Neural cell (in vitro differentiated cells): Measurements from ENCODE around the gene AMELX. TPM values are rescaled to one million over a fixed set of nuclear protein-coding genes. Genes with fewer than 3 reads are reported as not detected.

Experiments used
- H2AFZ ChIP-seq: fragments of 200-600, 300-800 bp; sonication (generic), shearing (Covaris generic); 2 replicates; pipeline ENCODE4 v1.6.0; 2014; ENCODE audit warnings: low read depth, mild to moderate bottlenecking, antibody characterized with exemption, low read length, moderate library complexity
- H3F3A ChIP-seq: fragments of 200-600 bp; shearing (Covaris generic); 2 replicates; pipeline ENCODE4 v1.6.1; 2016; ENCODE audit warnings: mild to moderate bottlenecking, moderate library complexity, mixed read lengths, antibody characterized with exemption, low read length; ENCODE audit not compliant: insufficient read depth, poor library complexity, severe bottlenecking
- H3K27ac ChIP-seq: fragments of 200-600, 300-800 bp; sonication (generic), shearing (Covaris generic); 2 replicates; pipeline ENCODE4 v1.5.1; 2014; ENCODE audit warnings: mild to moderate bottlenecking, low read length, moderate library complexity
- H3K27me3 ChIP-seq: fragments of 300-800, 200-600 bp; sonication (generic), shearing (Covaris generic); 2 replicates; pipeline ENCODE4 v1.6.0; 2014; ENCODE audit warnings: mild to moderate bottlenecking, low read depth, low read length, moderate library complexity; ENCODE audit not compliant: insufficient read depth
- H3K36me3 ChIP-seq: fragments of 300-800, 200-600 bp; sonication (generic), shearing (Covaris generic); 2 replicates; pipeline ENCODE4 v1.5.1; 2014; ENCODE audit warnings: mild to moderate bottlenecking, antibody characterized with exemption, low read length, moderate library complexity; ENCODE audit not compliant: insufficient read depth
- H3K4me2 ChIP-seq: fragments of 300-800, 200-600 bp; sonication (generic), shearing (Covaris generic); 2 replicates; pipeline ENCODE4 v1.6.0; 2014; ENCODE audit warnings: mild to moderate bottlenecking, low read length
- H3K4me3 ChIP-seq: fragments of 300-800, 200-600 bp; sonication (generic), shearing (Covaris generic); 2 replicates; pipeline ENCODE4 v1.5.1; 2014; ENCODE audit warnings: mild to moderate bottlenecking, low read length, moderate library complexity
- H3K79me2 ChIP-seq: fragments of 200-600 bp; shearing (Covaris generic); replicated peaks from 2 replicates; pipeline ENCODE4 v1.6.0; 2014; ENCODE audit warnings: mild to moderate bottlenecking, low read length, moderate library complexity; ENCODE audit not compliant: insufficient read depth
- H3K9ac ChIP-seq: fragments of 300-800, 200-600 bp; sonication (generic), shearing (Covaris generic); 2 replicates; pipeline ENCODE4 v1.6.1; 2016; ENCODE audit warnings: mild to moderate bottlenecking, low read length, mixed read lengths
- H3K9me2 ChIP-seq: fragments of 200-600 bp; shearing (Covaris generic); 2 replicates; pipeline ENCODE4 v1.6.1; 2016; ENCODE audit warnings: mild to moderate bottlenecking, low read length, mixed read lengths; ENCODE audit not compliant: insufficient read depth
- H3K9me3 ChIP-seq: fragments of 200-600, 300-800 bp; sonication (generic), shearing (Covaris generic); 2 replicates; pipeline ENCODE4 v1.6.1; 2016; ENCODE audit warnings: mild to moderate bottlenecking, mixed run types, low read length, moderate library complexity, mixed read lengths
- H4K20me1 ChIP-seq: fragments of 200-600 bp; shearing (Covaris generic); 2 replicates; pipeline ENCODE4 v1.6.1; 2016; ENCODE audit warnings: mild to moderate bottlenecking, mixed run types; ENCODE audit not compliant: insufficient read depth
- EP300 ChIP-seq: fragments of 450-650 bp; conservative IDR thresholded peaks from 2 replicates; pipeline ENCODE4 v1.6.1; 2014; ENCODE audit warnings: antibody characterized with exemption, mild to moderate bottlenecking, moderate library complexity; ENCODE audit not compliant: poor library complexity, severe bottlenecking
- EZH2 ChIP-seq: fragments of 200-600, 300-800 bp; shearing (Covaris generic), sonication (generic); IDR thresholded peaks from 2 replicates; pipeline ENCODE4 v1.6.1; 2014; ENCODE audit warnings: antibody characterized with exemption, low read length, borderline replicate concordance, mild to moderate bottlenecking; ENCODE audit not compliant: insufficient read depth, poor library complexity, severe bottlenecking
- MXI1 ChIP-seq: fragments of 450-650 bp; conservative IDR thresholded peaks from 2 replicates; pipeline ENCODE4 v1.6.1; 2014; ENCODE audit warnings: antibody characterized with exemption, mild to moderate bottlenecking; ENCODE audit not compliant: poor library complexity, severe bottlenecking
- POLR2AphosphoS5 ChIP-seq: IDR thresholded peaks from 2 replicates; pipeline ENCODE4 v1.6.1; 2012
- RAD21 ChIP-seq: fragments of 450-650 bp; conservative IDR thresholded peaks from 2 replicates; pipeline ENCODE4 v1.6.1; 2014; ENCODE audit warnings: antibody characterized with exemption, mild to moderate bottlenecking, moderate library complexity
- SMC3 ChIP-seq: fragments of 450-650 bp; conservative IDR thresholded peaks from 2 replicates; pipeline ENCODE4 v1.6.1; 2014; ENCODE audit warnings: antibody characterized with exemption, mild to moderate bottlenecking, moderate library complexity; ENCODE audit not compliant: poor library complexity
- TAF1 ChIP-seq: IDR thresholded peaks from 2 replicates; pipeline ENCODE4 v1.6.1; 2012; ENCODE audit warnings: low read depth
- polyA plus RNA-seq: library from polyadenylated mRNA; depleted of rRNA; stranded (reverse); fragments of >200 nt; gene quantifications from 2 replicates; pipeline ENCODE4 v1.2.3, GENCODE V29; 2014
- TF ChIP-seq, protein P1 (sequence below): IDR thresholded peaks from 2 replicates; pipeline ENCODE4 v1.6.1; 2012; ENCODE audit warnings: borderline replicate concordance
- TF ChIP-seq, protein P2 (sequence below): fragments of 450-650 bp; IDR thresholded peaks from 2 replicates; pipeline ENCODE4 v1.5.1; 2014; ENCODE audit warnings: antibody characterized with exemption, mild to moderate bottlenecking, moderate library complexity; ENCODE audit not compliant: poor library complexity, severe bottlenecking

Gene AMELX
- polyA plus RNA-seq, 1 donor from 2014 or later: not detected

GRCh38 chrX:11265352-11265751 lies 27.9 kb upstream of the AMELX start:
- Histone ChIP-seq H3F3A (no peaks in the 10 kb centered on the region), H3K4me3 (no peak overlapping the region), H3K9me2 (no peaks in the 10 kb centered on the region), H3K36me3 (no peaks in the 10 kb centered on the region), H3K9ac (no peak overlapping the region), H3K79me2 (no peaks in the 10 kb centered on the region), H3K4me2 (no peak overlapping the region), H3K27ac (no peak overlapping the region), H4K20me1 (no peaks in the 10 kb centered on the region), H2AFZ (no peak overlapping the region), H3K27me3 (no peaks in the 10 kb centered on the region), H3K9me3 (no peaks in the 10 kb centered on the region)
- TF ChIP-seq EZH2 (no peak), EP300 (no peak)
- TF ChIP-seq, protein P1, sequence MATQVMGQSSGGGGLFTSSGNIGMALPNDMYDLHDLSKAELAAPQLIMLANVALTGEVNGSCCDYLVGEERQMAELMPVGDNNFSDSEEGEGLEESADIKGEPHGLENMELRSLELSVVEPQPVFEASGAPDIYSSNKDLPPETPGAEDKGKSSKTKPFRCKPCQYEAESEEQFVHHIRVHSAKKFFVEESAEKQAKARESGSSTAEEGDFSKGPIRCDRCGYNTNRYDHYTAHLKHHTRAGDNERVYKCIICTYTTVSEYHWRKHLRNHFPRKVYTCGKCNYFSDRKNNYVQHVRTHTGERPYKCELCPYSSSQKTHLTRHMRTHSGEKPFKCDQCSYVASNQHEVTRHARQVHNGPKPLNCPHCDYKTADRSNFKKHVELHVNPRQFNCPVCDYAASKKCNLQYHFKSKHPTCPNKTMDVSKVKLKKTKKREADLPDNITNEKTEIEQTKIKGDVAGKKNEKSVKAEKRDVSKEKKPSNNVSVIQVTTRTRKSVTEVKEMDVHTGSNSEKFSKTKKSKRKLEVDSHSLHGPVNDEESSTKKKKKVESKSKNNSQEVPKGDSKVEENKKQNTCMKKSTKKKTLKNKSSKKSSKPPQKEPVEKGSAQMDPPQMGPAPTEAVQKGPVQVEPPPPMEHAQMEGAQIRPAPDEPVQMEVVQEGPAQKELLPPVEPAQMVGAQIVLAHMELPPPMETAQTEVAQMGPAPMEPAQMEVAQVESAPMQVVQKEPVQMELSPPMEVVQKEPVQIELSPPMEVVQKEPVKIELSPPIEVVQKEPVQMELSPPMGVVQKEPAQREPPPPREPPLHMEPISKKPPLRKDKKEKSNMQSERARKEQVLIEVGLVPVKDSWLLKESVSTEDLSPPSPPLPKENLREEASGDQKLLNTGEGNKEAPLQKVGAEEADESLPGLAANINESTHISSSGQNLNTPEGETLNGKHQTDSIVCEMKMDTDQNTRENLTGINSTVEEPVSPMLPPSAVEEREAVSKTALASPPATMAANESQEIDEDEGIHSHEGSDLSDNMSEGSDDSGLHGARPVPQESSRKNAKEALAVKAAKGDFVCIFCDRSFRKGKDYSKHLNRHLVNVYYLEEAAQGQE: no peak
- TF ChIP-seq, protein P2, sequence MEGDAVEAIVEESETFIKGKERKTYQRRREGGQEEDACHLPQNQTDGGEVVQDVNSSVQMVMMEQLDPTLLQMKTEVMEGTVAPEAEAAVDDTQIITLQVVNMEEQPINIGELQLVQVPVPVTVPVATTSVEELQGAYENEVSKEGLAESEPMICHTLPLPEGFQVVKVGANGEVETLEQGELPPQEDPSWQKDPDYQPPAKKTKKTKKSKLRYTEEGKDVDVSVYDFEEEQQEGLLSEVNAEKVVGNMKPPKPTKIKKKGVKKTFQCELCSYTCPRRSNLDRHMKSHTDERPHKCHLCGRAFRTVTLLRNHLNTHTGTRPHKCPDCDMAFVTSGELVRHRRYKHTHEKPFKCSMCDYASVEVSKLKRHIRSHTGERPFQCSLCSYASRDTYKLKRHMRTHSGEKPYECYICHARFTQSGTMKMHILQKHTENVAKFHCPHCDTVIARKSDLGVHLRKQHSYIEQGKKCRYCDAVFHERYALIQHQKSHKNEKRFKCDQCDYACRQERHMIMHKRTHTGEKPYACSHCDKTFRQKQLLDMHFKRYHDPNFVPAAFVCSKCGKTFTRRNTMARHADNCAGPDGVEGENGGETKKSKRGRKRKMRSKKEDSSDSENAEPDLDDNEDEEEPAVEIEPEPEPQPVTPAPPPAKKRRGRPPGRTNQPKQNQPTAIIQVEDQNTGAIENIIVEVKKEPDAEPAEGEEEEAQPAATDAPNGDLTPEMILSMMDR: no peak

DNA sequence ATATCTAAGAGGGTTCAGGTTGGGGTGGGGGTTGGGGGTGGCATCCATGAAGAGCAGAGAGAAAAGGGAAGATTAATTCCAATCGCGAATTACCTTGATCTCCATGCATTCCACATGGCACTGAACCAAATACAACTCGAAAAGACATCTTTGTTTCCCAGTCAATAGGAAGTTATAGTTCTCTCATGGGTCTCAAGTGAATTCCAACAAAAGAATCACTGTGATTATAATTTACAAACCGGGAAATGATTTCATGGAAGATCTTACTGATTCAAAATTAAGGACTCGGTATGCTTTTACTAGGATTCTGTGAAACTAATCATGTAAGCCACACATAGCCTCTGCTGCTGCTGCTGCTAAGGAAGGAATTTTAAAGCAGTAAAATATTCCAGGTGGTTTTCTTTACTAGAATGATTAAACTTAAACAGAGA lies 26.6 kb upstream of the AMELX start:
- H3K9me3 ChIP-seq: no peaks in the 10 kb centered on the region
- H3K4me2 ChIP-seq: no peak overlapping the region
- no peaks in the 10 kb centered on the region for H3F3A ChIP-seq
- H3K27me3 ChIP-seq: no peaks in the 10 kb centered on the region
- no peaks in the 10 kb centered on the region for H4K20me1 ChIP-seq
- no peak overlapping the region for H3K27ac ChIP-seq
- TF ChIP-seq POLR2AphosphoS5: no peak
- TF ChIP-seq TAF1: no peak
- TF ChIP-seq EP300: no peak
- TF ChIP-seq EZH2: no peak
- TF ChIP-seq RAD21: no peak
- TF ChIP-seq, protein P2: no peak
- TF ChIP-seq, protein P1: no peak
- no peak for TF ChIP-seq MXI1
- TF ChIP-seq SMC3: no peak
- H3K9ac ChIP-seq: no peak overlapping the region
- H2AFZ ChIP-seq: no peak overlapping the region
- H3K36me3 ChIP-seq: no peaks in the 10 kb centered on the region
- no peaks in the 10 kb centered on the region for H3K9me2 ChIP-seq
- no peaks in the 10 kb centered on the region for H3K79me2 ChIP-seq
- no peak overlapping the region for H3K4me3 ChIP-seq
